HL-60 (cell line): Measurements from ENCODE around the gene COX6B2.

Experiments used
- DNase-seq, 2 experiments: peaks; one replicate each; pipeline ENCODE4 v3.0.0-alpha.2; 2010 to 2020; ENCODE audit warnings: low read depth in 1 of 2, low spot score in 1 of 2
- H3K27ac ChIP-seq: fragments of 250-450 bp; sonication (Bioruptor Pico); replicated peaks from 2 replicates; pipeline ENCODE4 v1.5.1; 2020; ENCODE audit warnings: mild to moderate bottlenecking, moderate library complexity
- H3K27me3 ChIP-seq: fragments of 250-450 bp; sonication (Bioruptor Pico); 2 replicates; pipeline ENCODE4 v1.5.1; 2021; ENCODE audit warnings: mild to moderate bottlenecking, moderate library complexity; ENCODE audit not compliant: insufficient read depth, poor library complexity, severe bottlenecking
- H3K4me3 ChIP-seq: replicated peaks from 2 replicates; pipeline ENCODE4 v1.5.1; 2011; ENCODE audit warnings: mild to moderate bottlenecking, control low read depth, low read length; ENCODE audit not compliant: insufficient read depth
- CTCF ChIP-seq: IDR thresholded peaks from one replicate; pipeline ENCODE4 v1.5.1; 2011; ENCODE audit warnings: low read length, control low read depth, inconsistent platforms; ENCODE audit not compliant: insufficient read depth
- GABPA ChIP-seq: IDR thresholded peaks from 2 replicates; pipeline ENCODE4 v1.6.1; 2012; ENCODE audit warnings: low read depth
- POLR2AphosphoS5 ChIP-seq: IDR thresholded peaks from 2 replicates; pipeline ENCODE4 v1.6.1; 2012; ENCODE audit warnings: low read depth
- SPI1 ChIP-seq: IDR thresholded peaks from 2 replicates; pipeline ENCODE4 v1.6.1; 2012; ENCODE audit warnings: low read depth, mild to moderate bottlenecking, borderline replicate concordance
- TF ChIP-seq, protein P1 (sequence below): IDR thresholded peaks from 2 replicates; pipeline ENCODE4 v1.6.1; 2012; ENCODE audit warnings: low read depth; ENCODE audit not compliant: insufficient replicate concordance

The COX6B2 gene

DNA sequence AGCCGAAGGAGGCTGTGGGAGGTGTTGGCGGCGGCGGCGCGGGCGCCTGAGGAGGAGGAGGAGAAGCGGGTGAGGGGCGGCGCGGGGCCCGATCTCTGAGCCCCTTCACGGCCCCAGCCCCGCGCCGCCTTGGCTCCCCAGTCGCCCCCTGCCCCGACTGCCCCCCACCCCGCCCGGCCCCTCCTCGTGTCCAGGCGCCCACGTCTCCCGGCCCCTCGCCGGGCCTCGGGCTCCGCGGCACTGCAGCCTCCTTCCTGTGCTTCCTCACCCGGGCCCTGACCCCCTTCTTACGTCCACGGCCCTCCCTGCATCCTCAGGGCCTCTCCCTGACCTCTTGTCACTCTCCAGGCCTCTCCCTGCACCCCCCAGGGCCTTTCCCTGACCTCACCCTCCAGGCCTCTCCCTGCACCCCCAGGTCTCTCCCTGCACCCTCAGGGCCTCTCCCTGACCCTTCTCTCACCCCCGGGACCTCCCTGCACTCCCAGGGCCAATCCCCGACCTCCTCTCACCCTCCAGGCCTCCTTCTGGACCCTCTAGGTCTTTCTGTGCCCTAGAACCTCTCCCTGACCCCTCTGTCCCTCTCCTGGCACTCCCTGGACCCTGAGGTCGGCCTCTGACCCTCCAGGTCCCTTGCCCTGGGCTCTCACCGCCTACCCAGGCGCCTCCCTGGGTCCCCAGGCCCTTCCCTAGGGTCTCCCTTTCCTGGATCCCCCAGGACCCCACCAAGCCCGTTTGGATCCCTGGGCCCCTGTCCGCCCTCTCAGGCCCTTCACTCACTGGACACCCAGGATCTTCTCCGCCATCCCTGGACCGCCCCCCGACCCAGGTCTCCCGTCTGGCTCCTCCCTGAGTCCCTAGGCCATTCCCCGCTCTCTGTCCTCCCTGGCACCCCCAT lies 14.4 kb downstream of the COX6B2 start:
- no peak for TF ChIP-seq GABPA
- TF ChIP-seq, protein P1, sequence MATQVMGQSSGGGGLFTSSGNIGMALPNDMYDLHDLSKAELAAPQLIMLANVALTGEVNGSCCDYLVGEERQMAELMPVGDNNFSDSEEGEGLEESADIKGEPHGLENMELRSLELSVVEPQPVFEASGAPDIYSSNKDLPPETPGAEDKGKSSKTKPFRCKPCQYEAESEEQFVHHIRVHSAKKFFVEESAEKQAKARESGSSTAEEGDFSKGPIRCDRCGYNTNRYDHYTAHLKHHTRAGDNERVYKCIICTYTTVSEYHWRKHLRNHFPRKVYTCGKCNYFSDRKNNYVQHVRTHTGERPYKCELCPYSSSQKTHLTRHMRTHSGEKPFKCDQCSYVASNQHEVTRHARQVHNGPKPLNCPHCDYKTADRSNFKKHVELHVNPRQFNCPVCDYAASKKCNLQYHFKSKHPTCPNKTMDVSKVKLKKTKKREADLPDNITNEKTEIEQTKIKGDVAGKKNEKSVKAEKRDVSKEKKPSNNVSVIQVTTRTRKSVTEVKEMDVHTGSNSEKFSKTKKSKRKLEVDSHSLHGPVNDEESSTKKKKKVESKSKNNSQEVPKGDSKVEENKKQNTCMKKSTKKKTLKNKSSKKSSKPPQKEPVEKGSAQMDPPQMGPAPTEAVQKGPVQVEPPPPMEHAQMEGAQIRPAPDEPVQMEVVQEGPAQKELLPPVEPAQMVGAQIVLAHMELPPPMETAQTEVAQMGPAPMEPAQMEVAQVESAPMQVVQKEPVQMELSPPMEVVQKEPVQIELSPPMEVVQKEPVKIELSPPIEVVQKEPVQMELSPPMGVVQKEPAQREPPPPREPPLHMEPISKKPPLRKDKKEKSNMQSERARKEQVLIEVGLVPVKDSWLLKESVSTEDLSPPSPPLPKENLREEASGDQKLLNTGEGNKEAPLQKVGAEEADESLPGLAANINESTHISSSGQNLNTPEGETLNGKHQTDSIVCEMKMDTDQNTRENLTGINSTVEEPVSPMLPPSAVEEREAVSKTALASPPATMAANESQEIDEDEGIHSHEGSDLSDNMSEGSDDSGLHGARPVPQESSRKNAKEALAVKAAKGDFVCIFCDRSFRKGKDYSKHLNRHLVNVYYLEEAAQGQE, result no peak
- TF ChIP-seq POLR2AphosphoS5, result peak; percentile 71; the same call in 1 of the 2 replicates
- TF ChIP-seq SPI1, result no peak
- TF ChIP-seq CTCF, result no peak
- Histone ChIP-seq H3K4me3 (peak overlapping the region; percentile 53), H3K27me3 (no peaks in the 10 kb centered on the region), H3K27ac (peak overlapping the region; percentile 67)
- DNase-seq, result no peak

DNA sequence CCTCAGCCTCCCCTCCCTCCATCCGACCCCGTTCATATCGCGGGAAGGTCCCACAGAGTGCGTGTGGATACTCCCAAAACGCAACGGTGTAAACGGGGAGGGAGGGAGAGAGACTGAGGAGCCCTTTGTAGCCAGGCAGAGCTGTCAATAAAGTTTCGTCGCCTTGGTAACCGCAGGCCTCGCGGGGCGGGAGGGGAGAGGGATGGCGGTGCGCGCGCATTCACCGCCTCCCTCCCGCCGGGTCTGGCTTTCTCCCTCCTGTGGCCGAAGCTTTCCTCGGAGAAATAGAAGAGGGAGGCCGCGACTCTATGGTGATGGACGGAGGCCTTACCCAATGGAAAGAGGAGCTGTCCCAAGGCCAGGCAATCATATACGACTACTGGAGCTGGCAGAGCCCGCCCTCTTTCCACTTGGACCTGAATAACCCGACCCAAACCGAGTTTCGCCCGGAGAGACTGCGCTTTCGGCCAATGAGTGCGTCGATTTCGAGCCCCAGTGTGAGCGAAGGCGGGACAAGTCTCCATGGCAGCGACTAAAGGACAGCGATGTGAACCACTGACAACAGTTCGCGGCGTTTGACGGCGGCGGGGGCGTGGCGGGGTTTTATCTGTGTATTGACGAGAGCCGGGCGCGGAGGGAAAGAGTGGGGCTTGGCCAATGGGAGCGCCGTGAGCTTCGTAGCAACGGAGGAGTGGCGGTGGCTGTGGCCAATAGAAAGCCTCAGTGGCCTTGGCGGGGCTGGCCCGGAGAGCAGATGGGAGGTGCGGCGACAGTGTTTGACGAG lies 15.2 kb downstream of the COX6B2 start, which contains the start of gene KMT5C:
Gene KMT5C, plus strand, starts transcription at position 772 of the 784 bp plus-strand sequence. CDS start 2,061 bp downstream, outside the sequence.
- TF ChIP-seq POLR2AphosphoS5 (no peak; the same call in 1 of the 2 replicates), GABPA (no peak), CTCF (no peak), SPI1 (no peak)
- TF ChIP-seq, protein P1, result no peak
- peak within 1 kb of the TSS; percentile 53 for H3K4me3 ChIP-seq
- peak within 1 kb of the TSS; percentile 92 for H3K27ac ChIP-seq
- H3K27me3 ChIP-seq, result no peaks in the 10 kb centered on the region
- peak; percentile 100 for DNase-seq

DNA sequence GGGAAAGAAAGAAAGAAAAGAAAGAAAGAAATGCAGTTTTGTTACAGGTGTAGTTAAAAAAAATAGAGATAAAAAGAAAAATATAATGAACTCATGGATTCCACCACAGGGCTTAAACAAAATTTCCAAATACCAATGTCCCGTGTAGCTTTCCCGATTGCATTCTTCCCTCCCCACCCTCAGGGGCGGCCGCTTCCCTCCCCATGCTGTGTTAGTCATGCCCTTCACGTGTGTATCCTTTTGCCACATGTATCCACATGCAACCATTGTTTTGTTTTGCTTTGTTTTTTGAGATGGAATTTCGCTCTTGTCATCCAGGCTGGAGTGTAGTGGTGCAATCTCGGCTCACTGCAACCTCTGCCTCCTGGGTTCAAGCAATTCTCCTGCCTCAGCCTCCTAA lies 18.4 kb downstream of the COX6B2 start:
- no peak for DNase-seq
- no peak overlapping the region for H3K4me3 ChIP-seq
- H3K27me3 ChIP-seq, result no peaks in the 10 kb centered on the region
- no peak overlapping the region for H3K27ac ChIP-seq
- TF ChIP-seq CTCF, result no peak
- TF ChIP-seq, protein P1, result no peak
- no peak for TF ChIP-seq SPI1
- TF ChIP-seq GABPA, result no peak
- no peak for TF ChIP-seq POLR2AphosphoS5
